GM19043 (cell line): Measurements from ENCODE around the gene FYB1.
"Not testable (repeated sequence)": the region's sequence is repeated elsewhere in the genome, so short reads cannot be mapped to it uniquely, and the experiment has no call there.

Source experiments
- ATAC-seq: cut with Tn5 transposase; IDR thresholded peaks from one replicate; pipeline ENCODE4 v1.9.1; 2021; ENCODE audit warnings: low read depth; ENCODE audit not compliant: unreplicated experiment

The FYB1 gene, protein sequence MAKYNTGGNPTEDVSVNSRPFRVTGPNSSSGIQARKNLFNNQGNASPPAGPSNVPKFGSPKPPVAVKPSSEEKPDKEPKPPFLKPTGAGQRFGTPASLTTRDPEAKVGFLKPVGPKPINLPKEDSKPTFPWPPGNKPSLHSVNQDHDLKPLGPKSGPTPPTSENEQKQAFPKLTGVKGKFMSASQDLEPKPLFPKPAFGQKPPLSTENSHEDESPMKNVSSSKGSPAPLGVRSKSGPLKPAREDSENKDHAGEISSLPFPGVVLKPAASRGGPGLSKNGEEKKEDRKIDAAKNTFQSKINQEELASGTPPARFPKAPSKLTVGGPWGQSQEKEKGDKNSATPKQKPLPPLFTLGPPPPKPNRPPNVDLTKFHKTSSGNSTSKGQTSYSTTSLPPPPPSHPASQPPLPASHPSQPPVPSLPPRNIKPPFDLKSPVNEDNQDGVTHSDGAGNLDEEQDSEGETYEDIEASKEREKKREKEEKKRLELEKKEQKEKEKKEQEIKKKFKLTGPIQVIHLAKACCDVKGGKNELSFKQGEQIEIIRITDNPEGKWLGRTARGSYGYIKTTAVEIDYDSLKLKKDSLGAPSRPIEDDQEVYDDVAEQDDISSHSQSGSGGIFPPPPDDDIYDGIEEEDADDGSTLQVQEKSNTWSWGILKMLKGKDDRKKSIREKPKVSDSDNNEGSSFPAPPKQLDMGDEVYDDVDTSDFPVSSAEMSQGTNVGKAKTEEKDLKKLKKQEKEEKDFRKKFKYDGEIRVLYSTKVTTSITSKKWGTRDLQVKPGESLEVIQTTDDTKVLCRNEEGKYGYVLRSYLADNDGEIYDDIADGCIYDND

DNA sequence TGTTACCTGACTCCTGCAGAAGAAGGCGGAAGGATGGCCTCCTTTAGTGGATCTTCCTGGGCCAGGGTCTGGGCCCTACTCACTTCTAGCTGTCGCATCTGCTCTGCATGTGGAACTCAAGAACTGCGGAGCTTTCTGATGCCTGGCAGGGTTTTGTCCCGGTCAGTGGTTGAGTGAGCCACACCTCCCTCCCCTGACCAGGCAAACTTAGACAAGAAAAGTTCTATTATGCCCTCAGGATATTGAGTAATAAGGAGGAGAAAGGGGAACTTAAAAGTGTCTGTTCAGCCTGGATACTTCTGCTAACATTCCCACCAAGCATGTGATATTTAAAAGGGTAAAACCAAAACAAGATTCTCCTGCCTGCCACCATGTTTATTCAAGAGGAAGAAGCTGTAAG is at the start of gene FYB1:
Gene FYB1 (minus strand): TSS at position 127 of the 400 bp plus-strand sequence. CDS start 16,603 bp downstream, outside the sequence.
- ATAC-seq = no peak

DNA sequence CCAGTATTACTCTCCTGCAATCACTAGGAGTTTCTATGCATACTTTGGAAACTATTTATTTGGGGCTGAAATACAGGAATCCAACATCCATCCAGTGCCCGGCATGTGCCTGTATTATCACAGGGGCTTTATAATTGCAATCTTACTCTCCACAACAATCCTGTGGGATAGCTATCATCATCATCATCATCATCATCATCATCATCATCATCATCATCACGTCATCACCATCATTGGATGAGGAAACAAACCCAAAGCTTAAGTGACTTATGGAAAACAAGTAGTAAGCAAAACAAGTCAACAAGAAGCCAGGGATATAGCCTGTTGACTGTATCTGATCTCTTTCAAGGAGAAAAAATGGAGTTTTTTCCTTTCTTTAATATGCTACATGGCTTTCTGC is 47.8 kb upstream of the FYB1 start:
- no peak for ATAC-seq

DNA sequence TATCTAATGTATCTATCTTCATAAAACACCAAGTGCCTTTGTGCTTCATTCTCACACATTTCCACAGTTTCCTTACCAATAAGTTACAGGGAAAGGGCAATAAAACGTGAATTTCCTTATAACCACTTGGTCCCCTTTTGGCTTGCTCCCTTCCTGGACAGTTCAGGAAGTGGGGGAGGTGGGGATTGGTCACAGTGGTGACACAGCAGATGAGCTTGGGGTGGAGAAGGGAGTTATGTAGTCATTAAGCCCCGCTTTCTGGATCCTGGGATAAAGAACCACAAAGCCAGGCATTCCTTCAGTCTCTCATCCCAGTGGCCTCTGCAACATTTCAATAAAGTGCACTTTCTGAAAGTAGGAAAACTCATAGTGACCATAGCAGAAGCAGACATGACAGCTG is 47.1 kb upstream of the FYB1 start:
- ATAC-seq = no peak

DNA sequence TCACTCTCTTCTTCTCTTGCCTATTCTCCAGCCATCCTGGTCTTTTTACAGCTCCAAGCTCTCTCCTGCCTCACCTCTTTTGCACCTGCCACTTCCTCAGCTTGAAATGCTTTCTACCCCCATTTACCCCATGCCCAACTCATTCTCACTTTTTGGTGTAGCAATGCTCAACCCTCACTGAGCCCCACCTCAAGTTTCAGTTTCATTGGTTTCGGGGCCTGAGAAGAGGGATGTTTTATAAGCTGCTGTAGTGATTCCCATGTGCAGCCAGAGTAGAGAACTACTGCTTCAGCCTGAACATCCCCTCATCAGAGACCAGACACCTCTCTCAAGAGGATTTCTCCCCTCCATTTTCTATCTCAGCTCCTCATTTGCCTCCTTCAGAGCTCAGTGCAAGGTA is 45.2 kb upstream of the FYB1 start:
- ATAC-seq = peak; percentile 90

DNA sequence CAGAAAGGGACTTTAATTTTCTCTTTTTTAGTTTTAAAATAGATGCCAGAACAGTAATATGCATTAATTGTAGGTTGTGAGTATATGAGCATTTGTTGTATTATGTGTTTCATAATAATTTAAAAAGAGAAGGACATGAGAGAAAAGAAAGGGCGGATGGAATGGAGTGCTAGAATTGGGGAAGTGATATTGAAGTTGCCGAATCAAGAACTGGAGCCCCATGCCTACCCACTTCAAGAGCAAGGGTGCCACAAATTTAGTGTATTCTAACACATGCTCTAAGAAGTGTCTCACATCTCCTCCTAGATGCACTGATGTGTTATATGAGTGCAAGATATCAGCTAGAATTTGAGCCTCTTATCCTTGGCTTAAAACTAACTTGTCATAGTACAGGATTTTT is 43.6 kb upstream of the FYB1 start:
- ATAC-seq = no peak

DNA sequence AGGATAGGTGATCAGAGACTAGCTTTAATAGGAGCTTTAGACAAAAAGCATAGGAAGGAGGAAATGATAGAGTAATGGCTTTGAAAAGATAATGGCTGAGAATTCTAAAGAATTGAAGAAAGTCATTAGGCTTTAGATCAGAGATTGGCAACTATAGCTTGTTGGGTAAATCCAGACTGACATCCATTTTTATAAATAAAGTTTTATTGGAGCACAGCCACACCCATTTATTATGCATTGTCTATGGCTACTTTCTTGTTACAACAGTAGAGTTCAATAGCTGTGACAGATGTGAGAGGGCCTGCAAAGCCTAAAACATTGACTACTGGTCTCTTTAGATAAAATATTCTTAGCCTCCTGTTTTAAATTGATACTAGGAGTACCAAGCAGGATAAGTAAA is 40.7 kb upstream of the FYB1 start:
- no peak for ATAC-seq

DNA sequence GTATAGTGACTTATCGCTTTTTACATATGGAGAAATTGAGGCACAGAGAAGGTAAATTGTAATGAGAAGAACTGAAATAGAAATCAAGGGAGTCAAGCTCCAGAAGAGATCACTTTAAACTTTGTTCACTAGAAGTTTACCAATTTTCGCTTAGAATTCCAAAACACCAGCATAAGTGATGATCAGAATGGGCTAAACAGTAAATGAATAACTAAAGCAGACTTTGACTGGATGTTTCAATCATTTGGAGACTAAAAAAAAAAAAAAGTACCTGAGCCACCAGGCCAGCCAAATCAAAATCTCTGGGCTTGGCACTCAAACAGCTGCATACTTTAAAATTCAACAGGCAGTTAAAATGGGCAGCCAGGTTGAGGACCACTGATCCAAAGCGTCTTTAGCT is 38.2 kb upstream of the FYB1 start:
- no peak for ATAC-seq

DNA sequence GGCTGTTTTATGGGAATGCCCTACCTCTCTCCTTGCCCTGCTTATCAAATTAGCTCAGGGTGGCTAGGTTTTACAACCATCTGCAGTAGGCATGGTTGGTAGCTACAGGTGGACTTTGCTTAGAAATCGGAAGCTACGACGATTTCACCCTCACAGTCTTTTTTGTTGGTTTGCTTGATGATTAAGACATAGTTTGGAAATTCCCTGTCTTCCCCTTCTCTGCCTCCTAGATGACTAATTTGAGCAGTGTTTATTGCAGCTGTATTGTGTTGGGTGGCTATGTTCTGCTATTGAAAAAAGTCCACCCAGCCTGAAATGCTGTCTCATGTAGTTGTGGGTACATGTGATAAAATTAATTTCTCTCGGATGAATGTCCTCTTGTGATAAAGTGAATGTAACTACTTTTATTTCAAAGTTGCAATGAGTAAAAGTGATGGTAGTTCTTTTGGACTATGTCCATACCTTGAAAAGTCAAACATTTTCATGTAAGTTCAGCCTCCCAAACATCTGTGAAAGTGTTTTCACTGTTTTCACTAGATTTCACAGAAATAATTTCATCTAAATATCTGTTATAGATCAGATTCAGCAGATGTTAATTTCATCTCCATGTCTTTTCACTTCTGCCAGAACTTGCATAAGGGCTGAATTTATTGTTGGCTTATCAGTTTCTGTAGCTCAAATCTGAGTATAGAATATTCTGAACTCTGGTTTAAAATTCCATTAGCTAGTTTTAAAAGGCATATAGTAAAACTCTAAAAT is 37.3 kb upstream of the FYB1 start:
- no peak for ATAC-seq

DNA sequence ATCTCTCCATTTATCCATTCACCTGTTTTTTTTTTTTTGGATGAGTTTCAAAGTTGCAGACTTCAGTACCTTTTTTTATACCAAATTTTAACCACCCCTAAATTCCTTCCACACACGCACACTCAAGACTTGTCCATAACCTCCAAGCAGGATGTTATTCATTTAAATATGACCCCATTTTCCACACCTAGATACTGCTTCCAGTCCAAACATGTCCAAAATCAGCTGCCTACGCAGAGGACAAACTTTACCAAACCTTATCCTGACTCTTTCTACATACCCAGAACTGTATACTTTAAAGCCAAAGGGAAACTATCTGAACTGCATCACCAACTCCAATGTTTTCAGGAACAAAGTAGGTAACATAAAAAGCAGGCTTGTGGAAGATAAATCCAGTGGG is 36.0 kb upstream of the FYB1 start:
- ATAC-seq = no peak

DNA sequence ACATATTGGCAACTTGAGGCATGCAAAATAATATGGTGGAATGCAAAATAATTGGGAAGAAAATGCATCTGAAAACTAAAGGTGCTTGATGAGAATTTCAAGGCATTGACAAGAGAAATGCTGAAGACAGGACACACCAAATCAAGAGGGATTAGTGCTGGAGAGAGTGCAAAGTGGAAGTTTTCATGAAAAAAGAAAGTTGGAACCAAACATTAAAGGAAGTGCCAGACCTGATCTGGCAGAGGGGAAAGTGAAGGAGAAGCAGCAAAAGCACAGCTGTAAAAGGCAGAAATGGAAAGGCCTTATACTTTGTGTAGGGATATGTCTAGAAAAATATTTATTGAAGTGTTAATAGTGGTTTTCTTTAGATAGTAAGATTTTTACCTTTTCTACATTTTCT is 35.3 kb upstream of the FYB1 start:
- ATAC-seq = no peak

DNA sequence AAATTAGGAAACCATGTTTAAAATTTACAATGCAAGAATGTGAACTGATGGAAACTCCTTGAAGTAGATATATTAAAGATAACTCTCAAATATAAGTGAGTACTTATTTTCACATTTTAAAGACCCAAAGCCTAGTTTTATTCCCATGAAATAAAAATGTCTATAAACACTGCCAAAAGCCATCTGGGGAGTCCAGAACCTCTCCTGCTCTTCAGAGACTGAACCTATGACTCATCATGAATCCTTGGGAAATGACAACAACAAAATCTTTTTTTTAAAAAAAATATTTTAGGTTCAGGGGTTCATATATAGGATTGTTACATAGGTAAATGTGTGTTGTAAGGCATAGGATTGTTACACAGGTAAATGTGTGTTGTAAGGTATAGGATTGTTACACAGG is 33.8 kb upstream of the FYB1 start:
- no peak for ATAC-seq

DNA sequence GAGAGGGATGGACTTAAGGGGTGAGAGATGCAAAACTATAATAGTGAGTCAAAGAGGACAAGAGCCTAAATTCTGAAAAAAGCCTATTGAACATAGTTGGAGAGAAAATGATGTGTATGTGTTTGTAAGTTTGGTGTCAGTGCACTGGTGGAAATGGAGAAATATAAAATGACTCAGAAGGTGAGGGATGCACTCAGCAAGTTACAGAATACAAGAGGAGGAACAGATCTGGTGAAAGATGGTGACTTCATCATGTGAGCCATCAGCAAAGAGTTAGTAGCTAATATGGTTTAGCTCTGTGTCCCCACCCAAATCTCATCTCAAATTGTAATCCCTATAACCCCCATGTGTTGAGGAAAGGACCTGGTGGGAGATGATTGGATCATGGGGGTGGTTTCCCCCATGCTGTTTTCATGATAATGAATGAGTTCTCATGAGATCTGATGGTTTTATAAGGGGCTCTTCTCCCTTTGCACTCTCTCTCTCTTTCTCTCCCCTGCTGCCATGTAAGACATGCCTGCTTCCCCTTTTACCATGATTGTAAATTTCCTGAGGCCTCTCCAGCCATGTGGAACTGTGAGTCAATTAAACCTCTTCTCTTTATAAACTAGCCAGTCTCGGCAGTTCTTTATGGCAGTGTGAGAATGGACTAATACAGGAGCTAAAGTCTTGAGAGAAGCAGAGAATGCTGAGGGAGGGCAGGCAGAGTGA is 30.4 kb upstream of the FYB1 start:
- no peak for ATAC-seq

DNA sequence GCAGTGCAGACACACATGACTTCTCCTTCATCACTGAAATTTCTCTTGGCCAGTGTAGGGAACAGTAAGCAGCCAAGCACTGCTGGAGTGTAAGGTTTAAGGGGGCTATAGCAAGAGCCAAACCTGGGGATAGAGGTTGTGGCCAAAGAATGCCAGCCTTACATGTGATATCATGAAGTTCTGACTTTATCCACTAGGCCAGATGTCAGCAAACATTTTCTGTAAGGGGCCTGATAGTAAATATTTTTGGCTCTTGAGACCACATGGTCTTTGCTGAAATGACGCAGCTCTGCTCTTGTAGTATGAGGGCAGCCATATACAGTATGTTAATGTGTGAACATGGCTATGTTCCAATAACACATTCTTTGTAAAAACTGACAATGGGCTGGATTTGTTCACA is 29.7 kb upstream of the FYB1 start:
- no peak for ATAC-seq

DNA sequence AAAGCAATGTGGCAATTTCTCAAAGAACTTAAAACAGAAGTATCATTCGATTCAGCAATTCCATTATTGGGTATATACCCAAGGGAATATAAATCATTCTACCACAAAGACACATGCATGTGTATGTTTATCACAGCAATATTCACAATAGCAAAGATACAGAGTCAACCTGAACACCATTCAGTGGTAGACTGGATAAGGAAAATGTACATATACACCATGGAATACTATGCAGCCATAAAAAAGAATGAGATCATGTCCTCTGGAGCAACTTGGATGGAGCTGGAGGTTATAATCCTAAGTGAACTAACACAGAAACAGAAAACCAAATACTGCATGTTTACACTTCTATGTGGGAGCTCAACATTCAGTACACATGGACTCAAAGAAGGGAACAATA is 21.4 kb upstream of the FYB1 start:
- ATAC-seq = no peak

DNA sequence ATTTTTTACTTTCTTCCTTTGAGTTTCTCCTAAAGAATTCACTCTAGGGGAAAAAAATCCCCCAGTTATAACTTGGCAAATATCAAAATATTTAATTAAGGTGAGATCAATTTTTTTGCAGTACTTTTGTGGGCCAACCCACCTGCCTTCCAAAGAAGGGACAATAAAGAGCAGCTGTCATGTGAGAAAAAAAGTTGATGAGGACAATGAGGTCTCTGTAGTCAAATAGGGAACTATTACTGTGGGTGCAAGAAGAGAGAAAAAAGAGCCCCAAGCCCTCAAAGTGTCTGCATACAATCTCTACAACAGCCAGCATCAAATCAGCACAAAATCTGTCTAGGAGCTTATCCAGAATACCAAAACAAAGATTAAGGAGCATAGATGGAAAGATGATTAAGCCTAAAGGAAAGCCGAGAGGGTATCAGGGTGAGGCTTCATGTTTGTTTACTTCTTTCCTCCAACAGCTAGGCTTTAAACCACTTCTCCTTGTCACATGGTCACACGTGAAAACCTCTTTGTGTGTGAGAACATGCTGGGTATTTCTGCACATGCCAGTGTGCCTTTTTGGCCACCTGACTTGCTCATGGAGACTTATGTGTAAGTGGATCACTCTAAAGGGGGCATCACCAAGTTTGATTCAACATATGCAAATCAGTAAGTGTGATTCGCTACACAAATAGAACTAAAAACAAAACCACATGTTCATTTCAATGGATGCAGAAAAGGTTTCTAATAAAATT is 19.2 kb upstream of the FYB1 start:
- ATAC-seq = no peak

DNA sequence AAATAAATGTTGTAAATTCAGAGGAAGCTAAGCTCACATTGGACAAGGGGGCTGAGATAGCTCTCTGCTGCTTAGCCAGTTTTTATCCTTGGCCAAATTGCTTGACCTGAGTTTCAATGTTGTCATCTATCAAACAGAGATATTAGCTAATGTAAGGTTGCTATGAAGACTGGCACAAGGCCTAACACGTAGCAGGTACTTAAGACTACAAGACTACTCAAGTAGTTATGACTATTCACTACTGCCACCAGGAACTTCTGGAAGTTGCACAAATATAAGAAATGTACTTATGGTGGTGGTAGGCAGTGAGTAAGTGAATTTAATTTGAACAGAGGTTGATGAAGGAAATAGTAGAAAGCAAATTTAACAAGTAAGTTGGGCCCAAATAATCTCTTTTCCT is 17.4 kb upstream of the FYB1 start:
- no peak for ATAC-seq

DNA sequence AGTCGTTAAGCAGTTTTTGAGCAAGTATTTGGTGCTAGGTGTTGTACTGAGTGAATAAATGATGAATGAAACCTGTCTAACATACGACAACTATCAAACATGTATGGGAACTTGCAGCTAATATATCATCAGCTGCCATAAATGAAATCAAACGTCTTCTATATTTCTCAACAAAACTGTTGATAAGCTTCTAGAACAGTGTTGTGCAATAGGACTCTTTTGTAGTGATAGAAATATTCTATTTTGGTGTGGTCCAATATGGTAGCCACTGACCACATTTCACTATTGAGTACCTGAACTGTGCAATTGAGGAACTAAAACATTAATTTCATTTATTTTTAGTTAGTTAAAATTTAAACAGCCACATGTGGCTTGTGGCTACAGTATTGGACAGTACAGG is 16.3 kb upstream of the FYB1 start:
- ATAC-seq = no peak

DNA sequence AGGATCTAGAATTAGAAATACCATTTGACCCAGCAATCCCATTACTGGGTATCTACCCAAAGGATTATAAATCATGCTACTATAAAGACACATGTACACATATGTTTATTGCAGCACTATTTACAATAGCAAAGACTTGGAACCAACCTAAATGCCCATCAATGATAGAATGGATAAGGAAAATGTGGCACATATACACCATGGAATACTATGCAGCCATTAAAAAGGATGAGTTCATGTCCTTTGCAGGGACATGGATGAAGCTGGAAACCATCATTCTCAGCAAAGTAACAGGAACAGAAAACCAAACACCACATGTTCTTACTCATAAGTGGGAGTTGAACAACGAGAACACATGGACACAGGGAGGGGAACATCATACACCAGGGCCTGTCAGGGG is 15.1 kb upstream of the FYB1 start:
- ATAC-seq = not testable (repeated sequence)

DNA sequence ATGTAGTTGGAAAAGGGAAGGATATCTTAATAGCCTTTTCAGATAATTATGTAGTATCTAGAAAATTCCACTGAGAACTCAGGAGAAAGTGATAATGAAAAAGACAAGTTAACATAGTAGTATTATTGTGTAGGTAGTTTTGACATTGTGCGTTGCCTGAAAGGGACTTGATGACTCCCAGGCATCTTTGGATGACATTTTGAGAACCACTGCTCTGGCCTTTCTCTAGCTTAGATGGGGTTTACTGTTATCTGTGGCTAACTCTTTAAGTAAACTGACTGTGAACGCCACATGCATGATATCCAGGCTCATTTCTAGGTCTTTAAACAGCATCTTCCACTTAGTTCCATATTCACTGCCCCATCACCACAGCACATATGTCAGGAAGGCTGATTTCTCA is 14.4 kb upstream of the FYB1 start:
- ATAC-seq = no peak
